OCI-LY1 (cell line): ENCODE data around the gene NDRG4.

Source experiments
- H2AFZ ChIP-seq: fragments of 200-600 bp; sonication (generic), shearing (Covaris generic); 2 replicates; pipeline ENCODE4 v1.6.0; 2014; ENCODE audit warnings: antibody characterized with exemption, mild to moderate bottlenecking, low read length
- H3F3A ChIP-seq: fragments of 200-600 bp; sonication (generic), shearing (Covaris generic); 2 replicates; pipeline ENCODE4 v1.6.0; 2014; ENCODE audit warnings: mild to moderate bottlenecking, antibody characterized with exemption, low read length, moderate library complexity; ENCODE audit not compliant: insufficient read depth
- H3K27ac ChIP-seq: fragments of 200-600 bp; sonication (generic); 2 replicates; pipeline ENCODE4 v1.5.1; 2014; ENCODE audit warnings: low read length, mixed run types, mild to moderate bottlenecking, low read depth; ENCODE audit not compliant: poor library complexity, severe bottlenecking
- H3K27me3 ChIP-seq: fragments of 200-600 bp; sonication (generic); 2 replicates; pipeline ENCODE4 v1.6.0; 2014; ENCODE audit warnings: antibody characterized with exemption, mild to moderate bottlenecking, low read length, moderate library complexity; ENCODE audit not compliant: insufficient read depth
- H3K36me3 ChIP-seq: fragments of 200-600 bp; sonication (generic); 2 replicates; pipeline ENCODE4 v1.6.1; 2014; ENCODE audit warnings: mild to moderate bottlenecking, antibody characterized with exemption, low read length, moderate library complexity, mixed read lengths; ENCODE audit not compliant: insufficient read depth
- H3K4me1 ChIP-seq: fragments of 200-600 bp; sonication (generic); 2 replicates; pipeline ENCODE4 v1.5.1; 2014; ENCODE audit warnings: mild to moderate bottlenecking, low read length, moderate library complexity; ENCODE audit not compliant: insufficient read depth, severe bottlenecking
- H3K4me2 ChIP-seq: fragments of 200-600 bp; sonication (generic), shearing (Covaris generic); 2 replicates; pipeline ENCODE4 v1.6.1; 2014; ENCODE audit warnings: low read length
- H3K4me3 ChIP-seq: fragments of 200-600 bp; sonication (generic); 2 replicates; pipeline ENCODE4 v1.5.1; 2014; ENCODE audit warnings: low read length, low read depth, mild to moderate bottlenecking, mixed read lengths; ENCODE audit not compliant: poor library complexity, severe bottlenecking
- H3K79me2 ChIP-seq: fragments of 200-600 bp; shearing (Covaris generic); 2 replicates; pipeline ENCODE4 v1.6.1; 2016; ENCODE audit warnings: mixed run types, low read length, mixed read lengths; ENCODE audit not compliant: insufficient read depth
- H3K9ac ChIP-seq: fragments of 200-600 bp; sonication (generic), shearing (Covaris generic); 2 replicates; pipeline ENCODE4 v1.6.1; 2014; ENCODE audit warnings: mild to moderate bottlenecking, low read length, mixed read lengths
- H3K9me2 ChIP-seq: fragments of 200-600 bp; sonication (generic), shearing (Covaris generic); 2 replicates; pipeline ENCODE4 v1.6.1; 2014; ENCODE audit warnings: low read depth, mild to moderate bottlenecking, low read length, mixed read lengths
- H3K9me3 ChIP-seq: fragments of 200-600 bp; shearing (Covaris generic); 2 replicates; pipeline ENCODE4 v1.6.1; 2014; ENCODE audit warnings: low read length, mixed read lengths
- H4K20me1 ChIP-seq: fragments of 200-600 bp; sonication (generic), shearing (Covaris generic); 2 replicates; pipeline ENCODE4 v1.6.0; 2016; ENCODE audit warnings: mild to moderate bottlenecking, low read length; ENCODE audit not compliant: insufficient read depth
- EZH2 ChIP-seq: fragments of 200-600 bp; sonication (generic), shearing (Covaris generic); IDR thresholded peaks from 2 replicates; pipeline ENCODE4 v1.8.0; 2017; ENCODE audit warnings: borderline replicate concordance, mixed run types, mild to moderate bottlenecking, antibody characterized with exemption, low read length, moderate library complexity, mixed read lengths
- TF ChIP-seq, protein P1 (sequence below): fragments of 200-600 bp; sonication (generic), shearing (Covaris generic); IDR thresholded peaks from 2 replicates; pipeline ENCODE4 v1.5.1; 2017; ENCODE audit warnings: mild to moderate bottlenecking, antibody characterized with exemption, low read length, moderate library complexity, mixed read lengths

The NDRG4 gene

DNA sequence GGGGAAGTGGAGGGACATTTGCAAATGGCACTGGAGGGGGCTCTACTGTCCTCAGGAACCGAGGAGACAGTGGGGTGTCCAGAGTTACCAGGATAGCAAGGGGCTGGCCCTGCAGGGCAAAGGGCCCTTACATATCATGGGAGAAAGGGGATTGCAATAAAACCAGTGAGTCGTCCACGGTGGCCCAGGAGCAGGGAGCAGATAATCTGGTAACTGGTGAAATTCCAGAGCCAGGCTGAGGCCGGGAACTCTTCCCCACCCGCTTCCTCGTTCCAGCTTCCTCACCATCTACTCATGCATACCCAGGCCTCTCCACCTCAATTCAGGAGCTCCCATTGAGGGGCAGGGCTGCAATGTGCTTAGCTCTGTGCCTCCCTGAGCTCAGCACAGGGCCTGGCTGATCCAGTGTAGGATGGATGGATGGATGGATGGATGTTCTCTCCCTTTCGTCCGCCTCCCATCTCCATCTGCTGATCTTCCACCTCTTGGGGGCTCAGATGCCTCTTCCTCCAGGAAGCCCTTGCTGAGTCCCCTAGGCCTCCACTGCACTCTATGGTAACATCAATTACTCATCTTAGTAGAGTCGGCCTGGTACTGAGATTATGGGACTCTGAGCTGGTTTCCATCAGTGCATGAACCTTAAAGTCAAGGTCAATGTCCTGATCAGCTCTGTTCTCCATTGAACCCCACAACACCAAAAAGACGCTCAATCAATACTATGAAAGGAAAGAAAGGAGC lies 41.2 kb upstream of the NDRG4 start:
- no peak overlapping the region for H3K4me2 ChIP-seq

DNA sequence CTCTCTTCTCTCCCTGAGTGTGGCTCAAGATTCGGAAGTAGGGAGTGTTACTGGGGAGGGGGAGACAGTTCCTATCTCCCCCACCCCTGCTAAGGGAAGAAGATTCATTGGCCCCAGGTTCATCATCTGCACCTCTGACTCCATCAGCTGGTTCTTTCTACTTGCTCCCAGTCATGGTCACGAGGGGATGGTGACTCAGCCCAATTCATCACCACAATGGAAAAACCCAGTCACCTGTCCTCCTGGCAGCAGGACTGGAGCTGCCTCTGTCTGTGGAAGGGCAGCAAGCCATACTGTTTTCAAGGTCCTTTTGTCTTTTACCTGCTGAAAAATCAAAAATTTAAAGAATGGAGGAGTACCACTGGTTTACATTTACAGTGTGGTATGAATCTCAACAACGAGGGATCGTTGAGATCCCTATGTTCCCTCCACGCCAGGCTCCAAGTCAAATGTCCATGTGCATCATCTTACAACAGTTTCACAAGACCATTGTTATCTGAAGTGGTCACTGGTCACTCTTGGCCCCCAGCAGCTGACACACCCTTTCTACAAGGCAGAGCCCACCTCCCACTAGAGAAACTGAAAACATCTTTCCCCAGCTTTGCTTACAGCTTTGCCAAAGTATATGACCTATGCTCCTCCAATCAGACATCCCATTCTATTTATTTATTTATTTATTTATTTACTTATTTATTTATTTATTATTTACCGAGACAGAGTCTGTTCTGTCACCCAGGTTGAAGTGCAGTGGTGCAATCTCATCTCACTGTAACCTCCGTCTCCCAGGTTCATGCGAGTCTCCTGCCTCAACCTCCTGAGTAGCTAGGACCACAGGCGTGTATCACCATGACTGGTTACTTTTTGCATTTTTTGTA lies 40.4 kb upstream of the NDRG4 start:
- H3K9me2 ChIP-seq = no peaks in the 10 kb centered on the region
- no peak overlapping the region for H3K4me2 ChIP-seq
- H4K20me1 ChIP-seq = no peaks in the 10 kb centered on the region
- H3K79me2 ChIP-seq = no peaks in the 10 kb centered on the region
- no peaks in the 10 kb centered on the region; the same call in 1 of the 2 replicates for H3K27me3 ChIP-seq
- H3F3A ChIP-seq = no peaks in the 10 kb centered on the region
- no peak overlapping the region for H3K4me3 ChIP-seq
- H3K9me3 ChIP-seq = no peaks in the 10 kb centered on the region
- no peaks in the 10 kb centered on the region for H3K36me3 ChIP-seq
- no peak overlapping the region for H3K9ac ChIP-seq
- TF ChIP-seq EZH2 = no peak
- TF ChIP-seq, protein P1, sequence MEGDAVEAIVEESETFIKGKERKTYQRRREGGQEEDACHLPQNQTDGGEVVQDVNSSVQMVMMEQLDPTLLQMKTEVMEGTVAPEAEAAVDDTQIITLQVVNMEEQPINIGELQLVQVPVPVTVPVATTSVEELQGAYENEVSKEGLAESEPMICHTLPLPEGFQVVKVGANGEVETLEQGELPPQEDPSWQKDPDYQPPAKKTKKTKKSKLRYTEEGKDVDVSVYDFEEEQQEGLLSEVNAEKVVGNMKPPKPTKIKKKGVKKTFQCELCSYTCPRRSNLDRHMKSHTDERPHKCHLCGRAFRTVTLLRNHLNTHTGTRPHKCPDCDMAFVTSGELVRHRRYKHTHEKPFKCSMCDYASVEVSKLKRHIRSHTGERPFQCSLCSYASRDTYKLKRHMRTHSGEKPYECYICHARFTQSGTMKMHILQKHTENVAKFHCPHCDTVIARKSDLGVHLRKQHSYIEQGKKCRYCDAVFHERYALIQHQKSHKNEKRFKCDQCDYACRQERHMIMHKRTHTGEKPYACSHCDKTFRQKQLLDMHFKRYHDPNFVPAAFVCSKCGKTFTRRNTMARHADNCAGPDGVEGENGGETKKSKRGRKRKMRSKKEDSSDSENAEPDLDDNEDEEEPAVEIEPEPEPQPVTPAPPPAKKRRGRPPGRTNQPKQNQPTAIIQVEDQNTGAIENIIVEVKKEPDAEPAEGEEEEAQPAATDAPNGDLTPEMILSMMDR = no peak
- no peak overlapping the region for H2AFZ ChIP-seq
- H3K4me1 ChIP-seq = no peaks in the 10 kb centered on the region
- H3K27ac ChIP-seq = no peak overlapping the region

More for the DNA sequence above, 41.2 kb upstream of the NDRG4 start:
- no peaks in the 10 kb centered on the region for H3K9me3 ChIP-seq
- no peak overlapping the region for H3K9ac ChIP-seq
- no peak overlapping the region for H2AFZ ChIP-seq
- no peak overlapping the region for H3K4me3 ChIP-seq
- H4K20me1 ChIP-seq = no peaks in the 10 kb centered on the region
- H3K27ac ChIP-seq = no peak overlapping the region
- H3K36me3 ChIP-seq = no peaks in the 10 kb centered on the region
- no peaks in the 10 kb centered on the region for H3F3A ChIP-seq
- TF ChIP-seq, protein P1 = no peak
- TF ChIP-seq EZH2 = no peak
- H3K9me2 ChIP-seq = no peaks in the 10 kb centered on the region
- no peaks in the 10 kb centered on the region for H3K79me2 ChIP-seq
- no peaks in the 10 kb centered on the region for H3K4me1 ChIP-seq
- H3K27me3 ChIP-seq = no peaks in the 10 kb centered on the region; the same call in 1 of the 2 replicates

DNA sequence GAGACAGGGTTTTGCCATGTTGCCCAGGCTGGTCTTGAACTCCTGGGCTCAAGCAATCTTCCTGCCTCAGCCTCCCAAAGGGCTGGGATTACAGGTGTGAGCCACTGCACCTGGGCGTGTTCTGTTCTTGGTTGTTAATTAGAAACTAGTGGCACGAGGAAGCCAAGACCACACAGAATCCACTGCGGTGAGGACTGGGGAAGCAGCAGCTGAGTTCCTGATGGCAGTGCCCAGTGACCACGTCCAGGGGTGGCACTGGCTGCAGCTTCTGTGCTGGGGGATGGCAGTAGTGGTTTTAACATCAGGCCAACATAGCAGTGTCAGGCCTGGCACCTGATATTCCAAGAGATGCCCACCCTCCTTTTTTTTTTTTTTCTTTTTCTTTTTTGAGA lies 39.7 kb upstream of the NDRG4 start:
- Histone ChIP-seq H3K36me3 (no peaks in the 10 kb centered on the region), H3K27ac (no peak overlapping the region), H3K4me2 (no peak overlapping the region)

More for the DNA sequence above, 39.7 kb upstream of the NDRG4 start:
- Histone ChIP-seq H3K9me3 (no peaks in the 10 kb centered on the region), H2AFZ (no peak overlapping the region), H3K4me1 (no peaks in the 10 kb centered on the region), H3K27me3 (no peaks in the 10 kb centered on the region; the same call in 1 of the 2 replicates), H4K20me1 (no peaks in the 10 kb centered on the region), H3K4me3 (no peak overlapping the region), H3K9ac (no peak overlapping the region), H3F3A (no peaks in the 10 kb centered on the region), H3K9me2 (no peaks in the 10 kb centered on the region), H3K79me2 (no peaks in the 10 kb centered on the region)
- TF ChIP-seq EZH2 = no peak
- TF ChIP-seq, protein P1 = no peak
